HL-60/S4 treated with retinoic acid at 250 ng/mL for 4 days and 3 days (cell line): ENCODE data around the gene PRR12.

ENCODE experiments used
- in situ Hi-C: fragments of 300-500 bp; cut with MboI; formaldehyde crosslinking; loops from 2 replicates; pipeline ENCODE4 v1.7.0; 2022; ENCODE audit warnings: low sequenced_read_pairs

Gene PRR12

GRCh38 chr19:49664171-49665035 lies 73.4 kb downstream of the PRR12 start:
- in situ Hi-C loops, result no loop called here

- in situ Hi-C loops, result no loop called here
These were observed 74.0 kb downstream of the PRR12 start for GRCh38 chr19:49665036-49665350.

GRCh38 chr19:49665351-49666119 lies 74.6 kb downstream of the PRR12 start, which contains the start of the genes BCL2L12 and IRF3:
TSS of gene BCL2L12 (plus strand) at chr19:49665933. CDS start at chr19:49666693, 760 bp downstream.
TSS of gene IRF3 (minus strand) at chr19:49665857. CDS start at chr19:49664838, 1,019 bp downstream.
- in situ Hi-C loops, result no loop called here

GRCh38 chr19:49666120-49666444 lies 75.1 kb downstream of the PRR12 start:
- in situ Hi-C loops, result no loop called here

GRCh38 chr19:49667473-49667872 lies 76.5 kb downstream of the PRR12 start:
- in situ Hi-C loops, result no loop called here

GRCh38 chr19:49669516-49669915 lies 78.5 kb downstream of the PRR12 start:
- in situ Hi-C loops, result no loop called here

GRCh38 chr19:49672131-49672919 lies 81.3 kb downstream of the PRR12 start:
- in situ Hi-C loops, result no loop called here
